ENCODE results near the gene LRCH1. TPM values are rescaled to one million over a fixed set of nuclear protein-coding genes. Genes with fewer than 3 reads are reported as not detected.
A peak's percentile ranks its signal among the peaks of the same experiment; 100 is the strongest.

The LRCH1 gene
- total and polyA plus RNA-seq, 2 of the 4 experiments (the other 2 are of a cell fraction), result 7.0 to 8.8 TPM

GRCh38 chr13:46667687-46668281 is 114.8 kb downstream of the LRCH1 start:
- H2BK15ac ChIP-seq (ENCODE audit: low read depth, low read length), result peak overlapping the region; percentile 0; the same call in 1 of the 3 replicates
- ChIA-PET POLR2A (ENCODE audit: unreplicated experiment) (no interaction called here), CTCF (no interaction called here)
- H3K4ac ChIP-seq (ENCODE audit: low read depth, low read length), result peak overlapping the region; percentile 55; the same call in 1 of the 2 replicates
- H3K36me3 ChIP-seq (ENCODE audit: control insufficient read depth, insufficient read depth, low read length), result peaks cover 9% of the 10 kb centered on the region
- H3K23ac ChIP-seq (ENCODE audit: low read depth, low read length), result peak overlapping the region; percentile 59; the same call in 1 of the 2 replicates
- ATAC-seq (ENCODE audit: low read depth) (peak; percentile 6; the same call in 1 of the 2 replicates), DNase-seq (no peak)
- no CpG with 5 or more reads among the region's 4 CpGs for WGBS, 2 experiments (ENCODE audit: extremely low coverage in 2 of 2, insufficient read length in 1 of 2)
- peak overlapping the region; percentile 58; the same call in 1 of the 2 replicates for H3K14ac ChIP-seq (replicated peaks; ENCODE audit: low read depth, low read length)
- dilution Hi-C loops (cut with HindIII; ENCODE audit: low sequenced_read_pairs, unreplicated experiment), result no loop called here
- H3K9me3 ChIP-seq (ENCODE audit: control insufficient read depth, insufficient read depth, low read length), result no peaks in the 10 kb centered on the region
- TF ChIP-seq POLR2A (IDR thresholded peaks at IDR 0.05; ENCODE audit: low read depth, low read length) (no peak), MXI1 (IDR thresholded peaks at IDR 0.05; ENCODE audit: borderline replicate concordance, low read depth, low read length) (no peak), CEBPB (IDR thresholded peaks at IDR 0.05; ENCODE audit: low read depth, low read length) (no peak), RFX5 (IDR thresholded peaks at IDR 0.05; ENCODE audit: low read depth, low read length) (no peak), BHLHE40 (IDR thresholded peaks at IDR 0.05; ENCODE audit: low read depth, low read length) (no peak), NFE2L2 (IDR thresholded peaks at IDR 0.05; ENCODE audit: low read depth, low read length) (no peak), MAFK (IDR thresholded peaks at IDR 0.05; ENCODE audit: low read depth, low read length) (peak; percentile 11; the same call in 1 of the 2 replicates)
- no peak overlapping the region for H2AK9ac ChIP-seq (replicated peaks; ENCODE audit: low read depth, low read length, poor library complexity)
- peak overlapping the region; percentile 97 for H3K4me2 ChIP-seq (ENCODE audit: low read depth, low read length)
- H3K9ac ChIP-seq (ENCODE audit: low read depth, low read length), result peak overlapping the region; percentile 14; the same call in 1 of the 2 replicates
- peaks cover 10% of the 10 kb centered on the region for H3K4me1 ChIP-seq (ENCODE audit: control insufficient read depth, insufficient read depth, low read length)
- H3K18ac ChIP-seq (ENCODE audit: low read depth, low read length), result peak overlapping the region; percentile 87
- peak overlapping the region; percentile 71; the same call in 1 of the 2 replicates for H3K27ac ChIP-seq (ENCODE audit: insufficient read depth, low read length)
- peak overlapping the region; percentile 85 for H2BK5ac ChIP-seq (ENCODE audit: low read depth, low read length, poor library complexity, severe bottlenecking)
- peak overlapping the region; percentile 50; the same call in 1 of the 2 replicates for H3K4me3 ChIP-seq (ENCODE audit: insufficient read depth, low read depth, low read length)
- H4K20me1 ChIP-seq (ENCODE audit: insufficient read depth, low read length), result peaks cover 3% of the 10 kb centered on the region; the same call in 1 of the 2 replicates
- BruUV-seq (replicated peaks), result no TSS peak
- peak overlapping the region; percentile 38; the same call in 1 of the 2 replicates for H2BK20ac ChIP-seq (ENCODE audit: low read depth, low read length)
- H2BK120ac ChIP-seq (ENCODE audit: low read depth, low read length), result peak overlapping the region; percentile 78
- peak overlapping the region; percentile 33; the same call in 1 of the 2 replicates for H3K56ac ChIP-seq (ENCODE audit: extremely low read depth, insufficient read depth, low read length)
- peaks cover 39 to 72% of the 10 kb centered on the region in 2 experiments for H3K79me1 ChIP-seq (ENCODE audit: low read depth in 1 of 2, low read length in 2 of 2)
- H2AK5ac ChIP-seq (ENCODE audit: low read depth, low read length), result no peak overlapping the region
- no peaks in the 10 kb centered on the region for H3K27me3 ChIP-seq (ENCODE audit: control insufficient read depth, insufficient read depth, low read length)
- H3K9me1 ChIP-seq (ENCODE audit: insufficient read depth, low read length), result peaks cover 31% of the 10 kb centered on the region
- H4K5ac ChIP-seq (ENCODE audit: low read depth, low read length), result peak overlapping the region; percentile 85
- intact Hi-C loops (cut with micrococcal nuclease), result loop anchor here (5.0 kb wide), 1 partner anchor 50 kb away; no protein-coding TSS in a partner anchor
- no peak overlapping the region; the same call in 1 of the 2 replicates for H4K91ac ChIP-seq (ENCODE audit: insufficient read depth, low read depth, low read length)
- no peak overlapping the region; a peak in 1 of 4 replicates for H4K8ac ChIP-seq (ENCODE audit: low read depth in 2 of 2, low read length in 2 of 2)
- in situ Hi-C loops (cut with MboI; ENCODE audit: low sequenced_read_pairs), result no loop called here
- no peak overlapping the region for H2AFZ ChIP-seq (replicated peaks; ENCODE audit: low read length, poor library complexity)
